Vagina (tissue), 2 donors: ENCODE data around the gene HEPN1. TPM values are rescaled to one million over a fixed set of nuclear protein-coding genes. Genes with fewer than 3 reads are reported as not detected.

Experiments
- DNase-seq, 2 donors: peaks; one replicate each; pipeline ENCODE4 v3.0.0-alpha.2; 2017; ENCODE audit errors: extremely low spot score in 2 of 2
- H3K27ac ChIP-seq: fragments of 200-600 bp; sonication (generic); one replicate; pipeline ENCODE4 v1.5.1; 2019
- H3K27me3 ChIP-seq: fragments of 200-600 bp; sonication (generic); one replicate; pipeline ENCODE4 v1.5.1; 2019
- H3K36me3 ChIP-seq, 2 donors: fragments of 200-600 bp; sonication (generic); one replicate each; pipeline ENCODE4 v1.5.1; 2017 to 2019
- H3K4me1 ChIP-seq: fragments of 200-600 bp; sonication (generic); one replicate; pipeline ENCODE4 v1.5.1; 2019
- H3K4me3 ChIP-seq, 2 donors: fragments of 200-600 bp; sonication (generic); 1 replicate in 1 of 2; 2 replicates in 1 of 2; pipeline ENCODE4 v1.5.1; 2016 to 2019
- H3K9me3 ChIP-seq: fragments of 200-600 bp; sonication (generic); one replicate; pipeline ENCODE4 v1.5.1; 2019
- POLR2A ChIP-seq, 2 donors: fragments of 450-650 bp; IDR thresholded peaks; one replicate each; pipeline ENCODE4 v1.6.1; 2017; ENCODE audit warnings: antibody characterized with exemption in 2 of 2, mild to moderate bottlenecking in 2 of 2, moderate library complexity in 2 of 2
- POLR2AphosphoS5 ChIP-seq, 2 donors: sonication (generic); formaldehyde crosslinking; IDR thresholded peaks; one replicate each; pipeline ENCODE4 v1.9.0; 2017; ENCODE audit warnings: antibody characterized with exemption in 2 of 2, mild to moderate bottlenecking in 2 of 2, low read depth in 1 of 2; ENCODE audit not compliant: insufficient read depth in 1 of 2
- intact Hi-C: fragments of 100-400 bp; cut with DNase I; formaldehyde crosslinking; loops from one replicate; pipeline ENCODE4 v1.15.1; 2023
- total RNA-seq: library from RNA; depleted of rRNA; stranded (reverse); fragments of >200 nt; gene quantifications from one replicate; pipeline ENCODE4 v1.2.3, GENCODE V29; 2016
- TF ChIP-seq, protein P1 (sequence below), 3 experiments: fragments of 450-650 bp in 2 of 3; fragments of 200-600 bp in 1 of 3; sonication (generic) in 1 of 3; IDR thresholded peaks; one replicate each; pipeline ENCODE4 v1.5.1; 2017 to 2019; ENCODE audit warnings: antibody characterized with exemption in 3 of 3, mild to moderate bottlenecking in 2 of 3, moderate library complexity in 2 of 3

Gene HEPN1
- total RNA-seq, 1 donor from 2014 or later = not detected

DNA sequence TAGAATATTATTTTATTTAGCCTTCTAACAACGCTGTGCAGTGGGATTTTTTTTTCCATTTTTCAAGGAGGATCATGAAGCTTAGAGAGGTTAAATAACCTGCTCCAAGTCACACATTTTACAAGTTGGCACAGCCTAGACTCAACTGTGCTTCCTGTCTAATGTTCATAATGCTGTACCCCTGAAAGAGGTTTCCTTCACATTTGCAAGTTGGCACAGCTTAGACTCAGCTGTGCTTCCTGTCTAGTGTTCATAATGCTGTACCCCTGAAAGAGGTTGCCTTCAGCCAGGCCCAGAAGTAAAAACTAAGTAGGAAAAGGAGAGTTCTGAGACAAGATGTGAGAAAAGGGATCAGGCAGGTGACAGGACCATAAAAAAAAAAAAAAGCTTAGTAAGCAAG, 24.7 kb downstream of the HEPN1 start:
- Histone ChIP-seq H3K36me3 (no peaks in the 10 kb centered on the region), H3K9me3 (no peaks in the 10 kb centered on the region), H3K4me1 (no peaks in the 10 kb centered on the region), H3K27ac (no peak overlapping the region), H3K4me3 (no peak overlapping the region), H3K27me3 (no peaks in the 10 kb centered on the region)
- no peak for DNase-seq
- intact Hi-C loops = no loop called here
- no peak for TF ChIP-seq POLR2A (IDR thresholded peaks at IDR 0.05)
- TF ChIP-seq, protein P1, sequence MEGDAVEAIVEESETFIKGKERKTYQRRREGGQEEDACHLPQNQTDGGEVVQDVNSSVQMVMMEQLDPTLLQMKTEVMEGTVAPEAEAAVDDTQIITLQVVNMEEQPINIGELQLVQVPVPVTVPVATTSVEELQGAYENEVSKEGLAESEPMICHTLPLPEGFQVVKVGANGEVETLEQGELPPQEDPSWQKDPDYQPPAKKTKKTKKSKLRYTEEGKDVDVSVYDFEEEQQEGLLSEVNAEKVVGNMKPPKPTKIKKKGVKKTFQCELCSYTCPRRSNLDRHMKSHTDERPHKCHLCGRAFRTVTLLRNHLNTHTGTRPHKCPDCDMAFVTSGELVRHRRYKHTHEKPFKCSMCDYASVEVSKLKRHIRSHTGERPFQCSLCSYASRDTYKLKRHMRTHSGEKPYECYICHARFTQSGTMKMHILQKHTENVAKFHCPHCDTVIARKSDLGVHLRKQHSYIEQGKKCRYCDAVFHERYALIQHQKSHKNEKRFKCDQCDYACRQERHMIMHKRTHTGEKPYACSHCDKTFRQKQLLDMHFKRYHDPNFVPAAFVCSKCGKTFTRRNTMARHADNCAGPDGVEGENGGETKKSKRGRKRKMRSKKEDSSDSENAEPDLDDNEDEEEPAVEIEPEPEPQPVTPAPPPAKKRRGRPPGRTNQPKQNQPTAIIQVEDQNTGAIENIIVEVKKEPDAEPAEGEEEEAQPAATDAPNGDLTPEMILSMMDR (IDR thresholded peaks at IDR 0.05) = no peak

GRCh38 chr11:124944565-124944964, 25.5 kb downstream of the HEPN1 start:
- intact Hi-C loops = no loop called here
- no peaks in the 10 kb centered on the region for H3K36me3 ChIP-seq

GRCh38 chr11:124945826-124946225, 26.8 kb downstream of the HEPN1 start:
- no peak for DNase-seq
- H3K4me1 ChIP-seq = no peaks in the 10 kb centered on the region
- H3K36me3 ChIP-seq = no peaks in the 10 kb centered on the region
- TF ChIP-seq POLR2AphosphoS5 (IDR thresholded peaks at IDR 0.05; ENCODE audit: insufficient read depth in 1 of 2, low read depth in 1 of 2) (no peak), POLR2A (IDR thresholded peaks at IDR 0.05) (no peak)
- TF ChIP-seq, protein P1 (IDR thresholded peaks at IDR 0.05) = no peak
- H3K27me3 ChIP-seq = no peaks in the 10 kb centered on the region
- no peaks in the 10 kb centered on the region for H3K9me3 ChIP-seq
- no peak overlapping the region for H3K4me3 ChIP-seq
- no peak overlapping the region for H3K27ac ChIP-seq
- intact Hi-C loops = no loop called here

More at GRCh38 chr11:124944565-124944964, 25.5 kb downstream of the HEPN1 start:
- TF ChIP-seq, protein P1 (IDR thresholded peaks at IDR 0.05) = no peak
- TF ChIP-seq POLR2AphosphoS5 (IDR thresholded peaks at IDR 0.05; ENCODE audit: insufficient read depth in 1 of 2, low read depth in 1 of 2) (no peak), POLR2A (IDR thresholded peaks at IDR 0.05) (no peak)
- no peak for DNase-seq
- Histone ChIP-seq H3K4me3 (no peak overlapping the region), H3K27me3 (no peaks in the 10 kb centered on the region), H3K4me1 (no peaks in the 10 kb centered on the region), H3K9me3 (no peaks in the 10 kb centered on the region), H3K27ac (no peak overlapping the region)

- no peaks in the 10 kb centered on the region for H3K27me3 ChIP-seq
- no peaks in the 10 kb centered on the region for H3K36me3 ChIP-seq
- no peaks in the 10 kb centered on the region for H3K4me1 ChIP-seq
- no peaks in the 10 kb centered on the region for H3K9me3 ChIP-seq
- H3K4me3 ChIP-seq = no peak overlapping the region
- TF ChIP-seq, protein P1 (IDR thresholded peaks at IDR 0.05) = no peak
- TF ChIP-seq POLR2AphosphoS5 (IDR thresholded peaks at IDR 0.05; ENCODE audit: insufficient read depth in 1 of 2, low read depth in 1 of 2) = no peak
- intact Hi-C loops = no loop called here
- no peak for DNase-seq
- no peak overlapping the region for H3K27ac ChIP-seq
Observed at GRCh38 chr11:124946735-124947141, 27.7 kb downstream of the HEPN1 start.

DNA sequence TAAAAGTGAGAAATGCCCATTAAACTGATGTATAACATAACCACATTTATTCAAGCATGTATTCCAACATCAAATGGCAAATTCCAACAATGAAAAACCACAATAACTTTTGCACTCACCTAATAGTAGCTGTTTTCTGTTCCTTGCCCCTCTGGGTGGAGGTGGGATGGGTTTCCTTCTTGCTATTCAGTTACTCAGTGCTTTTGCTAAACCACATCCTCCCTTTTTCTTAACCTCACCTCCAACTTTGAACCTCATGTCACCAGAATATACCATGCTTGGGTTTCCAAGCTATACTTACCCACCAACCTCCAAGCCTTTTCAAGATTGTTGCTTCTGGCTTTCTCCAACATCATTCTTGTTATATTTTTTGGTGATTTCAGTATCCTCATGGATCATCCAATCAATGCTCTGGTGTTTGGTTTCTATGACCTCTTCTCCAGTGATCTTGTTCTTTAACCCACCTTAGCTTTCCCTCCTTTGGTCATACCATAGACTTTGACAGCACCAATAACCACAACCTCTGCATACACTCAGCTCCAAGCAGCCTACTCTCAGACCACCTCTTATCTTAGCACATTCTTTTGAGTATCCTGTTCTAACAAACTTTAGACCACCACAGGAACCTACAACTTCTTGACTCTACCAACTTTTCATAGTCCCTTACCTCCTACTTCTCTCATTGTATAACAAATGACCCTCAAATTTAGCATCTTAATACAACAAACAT, 31.7 kb downstream of the HEPN1 start:
- TF ChIP-seq, protein P1 (IDR thresholded peaks at IDR 0.05) = no peak
- TF ChIP-seq POLR2AphosphoS5 (IDR thresholded peaks at IDR 0.05; ENCODE audit: insufficient read depth in 1 of 2, low read depth in 1 of 2) (no peak), POLR2A (IDR thresholded peaks at IDR 0.05) (no peak)
- no peak overlapping the region for H3K4me3 ChIP-seq
- H3K9me3 ChIP-seq = no peaks in the 10 kb centered on the region
- H3K4me1 ChIP-seq = peaks cover 7% of the 10 kb centered on the region
- H3K27ac ChIP-seq = no peak overlapping the region
- no peak for DNase-seq
- intact Hi-C loops = loop anchor here (5.0 kb wide), 1 partner anchor 73 kb away; no protein-coding TSS in a partner anchor
- no peaks in the 10 kb centered on the region for H3K36me3 ChIP-seq
- H3K27me3 ChIP-seq = no peaks in the 10 kb centered on the region
